Esophagus muscularis mucosa (tissue), 4 donors: ENCODE measurements around the gene CAMKMT. TPM values are rescaled to one million over a fixed set of nuclear protein-coding genes. Genes with fewer than 3 reads are reported as not detected.

Experiments used
- DNase-seq: peaks from one replicate; pipeline ENCODE4 v3.0.0-alpha.2; 2017; ENCODE audit errors: extremely low spot score
- H3K27ac ChIP-seq, 4 donors: fragments of 200-600 bp; sonication (generic); replicated peaks in 1 of 4; 1 replicate in 3 of 4; 2 replicates in 1 of 4; pipeline ENCODE4 v1.5.1; 2016 to 2019; ENCODE audit warnings: mild to moderate bottlenecking in 1 of 4
- H3K27me3 ChIP-seq, 4 donors: fragments of 200-600 bp; sonication (generic); one replicate each; pipeline versions ENCODE4 v1.5.1 to v1.6.0; 2016 to 2019
- H3K36me3 ChIP-seq, 4 donors: fragments of 200-600 bp; sonication (generic); one replicate each; pipeline ENCODE4 v1.5.1; 2016 to 2019
- H3K4me1 ChIP-seq, 4 donors: fragments of 200-600 bp; sonication (generic); one replicate each; pipeline ENCODE4 v1.5.1; 2016 to 2019
- H3K4me3 ChIP-seq, 4 donors: fragments of 200-600 bp; sonication (generic); 1 replicate in 2 of 4; 2 replicates in 2 of 4; pipeline ENCODE4 v1.5.1; 2016 to 2019; ENCODE audit warnings: mild to moderate bottlenecking in 4 of 4, moderate library complexity in 1 of 4
- H3K9me3 ChIP-seq, 4 donors: fragments of 200-600 bp; sonication (generic); 1 replicate in 3 of 4; 2 replicates in 1 of 4; pipeline ENCODE4 v1.5.1; 2016 to 2019
- CTCF ChIP-seq, 3 experiments: fragments of 200-600 bp in 2 of 3; fragments of 450-650 bp in 1 of 3; sonication (generic) in 2 of 3; IDR thresholded peaks; one replicate each; pipeline ENCODE4 v1.5.1; 2017 to 2019; ENCODE audit warnings: antibody characterized with exemption in 3 of 3, mild to moderate bottlenecking in 2 of 3, moderate library complexity in 1 of 3
- EP300 ChIP-seq: sonication (generic); formaldehyde crosslinking; IDR thresholded peaks from one replicate; pipeline ENCODE4 v1.6.1; 2017; ENCODE audit warnings: antibody characterized with exemption
- POLR2A ChIP-seq: fragments of 450-650 bp; IDR thresholded peaks from one replicate; pipeline ENCODE4 v1.6.1; 2017; ENCODE audit warnings: antibody characterized with exemption, moderate library complexity, mild to moderate bottlenecking, low read depth
- POLR2AphosphoS5 ChIP-seq, 2 donors: sonication (generic); formaldehyde crosslinking; IDR thresholded peaks; one replicate each; pipeline ENCODE4 v1.6.1; 2017; ENCODE audit warnings: antibody characterized with exemption in 2 of 2
- WGBS: methylation state at CpG from one replicate; pipeline ENCODE4 v1.1.5; 2018; 5-methylcytosine and 5-hydroxymethylcytosine counted together
- intact Hi-C: fragments of 100-400 bp; cut with DNase I; formaldehyde crosslinking; loops from one replicate; pipeline ENCODE4 v1.15.1; 2023
- total RNA-seq, 4 donors: library from RNA; depleted of rRNA; stranded (reverse); fragments of >200 nt; gene quantifications; one replicate each; pipeline versions ENCODE4 v1.1.0 to v1.2.1, GENCODE V29; 2016

Gene CAMKMT
- total RNA-seq, 4 donors from 2014 or later, result 5.8 to 8.3 (median 6.9) TPM

DNA sequence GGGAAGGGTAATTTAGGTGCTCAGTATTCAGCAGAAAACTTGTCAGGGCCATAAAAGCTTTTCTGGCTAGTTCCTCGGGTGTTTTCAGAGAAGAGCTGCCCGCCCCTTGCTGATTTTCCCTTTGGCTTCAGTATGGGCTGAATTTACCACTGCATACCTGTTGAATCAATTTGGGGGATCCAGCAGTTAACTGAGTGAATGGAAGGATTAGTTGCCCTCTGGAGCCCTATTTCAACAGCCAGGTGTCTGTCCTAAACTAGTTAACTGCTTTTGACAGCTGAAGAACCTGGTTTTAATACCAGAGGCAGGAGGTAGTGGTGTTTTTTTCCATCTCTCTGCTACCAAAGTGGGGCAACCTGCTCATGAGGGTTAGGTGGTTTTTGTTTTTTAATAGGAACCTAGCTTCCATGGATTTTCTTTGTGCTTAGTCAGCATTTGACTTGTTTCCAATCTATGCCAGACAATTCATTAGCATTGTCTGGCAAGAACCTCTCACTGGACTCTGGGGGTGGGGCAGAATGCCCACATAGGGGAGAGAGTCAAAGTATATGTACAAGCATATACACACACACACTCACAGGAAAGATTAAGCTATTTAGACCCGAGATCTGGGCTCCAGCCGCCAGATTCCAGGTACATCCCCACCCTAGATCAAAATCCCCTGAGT lies 413.2 kb downstream of the CAMKMT start:
- Histone ChIP-seq H3K9me3 (peaks cover 0 to 4% (median 0%) of the 10 kb centered on the region in 4 donors), H3K4me3 (no peak overlapping the region), H3K36me3 (no peaks in the 10 kb centered on the region), H3K27ac (no peak overlapping the region), H3K4me1 (peaks cover 3 to 10% (median 7%) of the 10 kb centered on the region in 4 donors), H3K27me3 (no peaks in the 10 kb centered on the region)
- WGBS, result 89% methylated on average over 4 of the region's 4 CpGs
- intact Hi-C loops, result no loop called here
- no peak for DNase-seq
- no peak for TF ChIP-seq POLR2AphosphoS5 (IDR thresholded peaks at IDR 0.05)
- no peak for TF ChIP-seq EP300
- no peak for TF ChIP-seq CTCF (IDR thresholded peaks at IDR 0.05)

- H3K27ac ChIP-seq, result no peak overlapping the region
- DNase-seq, result no peak
- 62% methylated on average over 6 of the region's 6 CpGs for WGBS
Measured at GRCh38 chr2:44777036-44777435, 415.3 kb downstream of the CAMKMT start.

GRCh38 chr2:44777537-44777936 lies 415.8 kb downstream of the CAMKMT start:
- intact Hi-C loops, result no loop called here
- H3K4me3 ChIP-seq, result no peak overlapping the region
- peaks cover 0 to 15% (median 12%) of the 10 kb centered on the region in 4 donors for H3K9me3 ChIP-seq
- no peaks in the 10 kb centered on the region for H3K27me3 ChIP-seq
- TF ChIP-seq POLR2A (no peak), EP300 (no peak), POLR2AphosphoS5 (IDR thresholded peaks at IDR 0.05) (no peak), CTCF (IDR thresholded peaks at IDR 0.05) (no peak)
- H3K4me1 ChIP-seq, result peaks cover 3 to 10% (median 7%) of the 10 kb centered on the region in 4 donors
- 27% methylated on average over 11 of the region's 11 CpGs for WGBS
- no peaks in the 10 kb centered on the region for H3K36me3 ChIP-seq
- DNase-seq, result no peak
- no peak overlapping the region for H3K27ac ChIP-seq

More at GRCh38 chr2:44777036-44777435, 415.3 kb downstream of the CAMKMT start:
- Histone ChIP-seq H3K9me3 (peaks cover 0 to 10% (median 10%) of the 10 kb centered on the region in 4 donors), H3K36me3 (no peaks in the 10 kb centered on the region), H3K4me1 (peaks cover 3 to 10% (median 7%) of the 10 kb centered on the region in 4 donors), H3K27me3 (no peaks in the 10 kb centered on the region), H3K4me3 (no peak overlapping the region)
- intact Hi-C loops, result no loop called here
- no peak for TF ChIP-seq EP300
- TF ChIP-seq CTCF (IDR thresholded peaks at IDR 0.05), result no peak

DNA sequence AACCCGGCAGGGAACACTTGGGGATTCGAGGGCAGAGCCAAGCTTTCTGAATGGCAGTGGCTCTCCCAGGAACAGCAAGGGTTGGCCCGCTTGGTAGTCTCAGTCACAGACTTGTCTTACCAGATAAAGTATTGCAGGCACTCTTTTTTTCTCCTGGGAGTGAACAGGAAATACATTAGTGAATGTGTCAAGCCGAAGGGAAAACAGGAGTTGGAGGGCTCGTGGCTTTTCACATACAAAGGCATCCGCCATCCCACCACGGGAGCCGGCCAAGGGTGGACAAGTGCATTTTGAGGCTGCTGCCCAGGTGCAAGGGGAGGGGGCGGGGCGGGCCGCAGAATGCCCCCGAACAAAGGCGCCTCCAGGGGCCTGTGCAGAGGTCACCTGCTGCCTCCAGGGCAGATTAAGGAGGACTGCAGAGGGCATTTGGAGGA lies 416.5 kb downstream of the CAMKMT start:
- no peak overlapping the region for H3K27ac ChIP-seq
- no peak for DNase-seq
- peaks cover 0 to 16% (median 12%) of the 10 kb centered on the region in 4 donors for H3K9me3 ChIP-seq
- 69% methylated on average over 11 of the region's 13 CpGs for WGBS
- no peak for TF ChIP-seq POLR2A
- TF ChIP-seq POLR2AphosphoS5 (IDR thresholded peaks at IDR 0.05), result no peak
- TF ChIP-seq CTCF (IDR thresholded peaks at IDR 0.05), result no peak
- no peak for TF ChIP-seq EP300
- H3K4me1 ChIP-seq, result peaks cover 3 to 10% (median 7%) of the 10 kb centered on the region in 4 donors
- no peaks in the 10 kb centered on the region for H3K27me3 ChIP-seq
- H3K4me3 ChIP-seq, result no peak overlapping the region
- H3K36me3 ChIP-seq, result no peaks in the 10 kb centered on the region
- intact Hi-C loops, result no loop called here
